Transverse colon (tissue), 3 donors: ENCODE measurements around the gene VPREB3.

ENCODE experiments used
- POLR2A ChIP-seq: fragments of 450-650 bp; IDR thresholded peaks from one replicate; pipeline ENCODE4 v1.6.1; 2016; ENCODE audit warnings: antibody characterized with exemption, mild to moderate bottlenecking, moderate library complexity
- POLR2AphosphoS5 ChIP-seq, 3 donors: sonication (generic); formaldehyde crosslinking; IDR thresholded peaks; one replicate each; pipeline ENCODE4 v1.6.1; 2016; ENCODE audit warnings: antibody characterized with exemption in 3 of 3

DNA sequence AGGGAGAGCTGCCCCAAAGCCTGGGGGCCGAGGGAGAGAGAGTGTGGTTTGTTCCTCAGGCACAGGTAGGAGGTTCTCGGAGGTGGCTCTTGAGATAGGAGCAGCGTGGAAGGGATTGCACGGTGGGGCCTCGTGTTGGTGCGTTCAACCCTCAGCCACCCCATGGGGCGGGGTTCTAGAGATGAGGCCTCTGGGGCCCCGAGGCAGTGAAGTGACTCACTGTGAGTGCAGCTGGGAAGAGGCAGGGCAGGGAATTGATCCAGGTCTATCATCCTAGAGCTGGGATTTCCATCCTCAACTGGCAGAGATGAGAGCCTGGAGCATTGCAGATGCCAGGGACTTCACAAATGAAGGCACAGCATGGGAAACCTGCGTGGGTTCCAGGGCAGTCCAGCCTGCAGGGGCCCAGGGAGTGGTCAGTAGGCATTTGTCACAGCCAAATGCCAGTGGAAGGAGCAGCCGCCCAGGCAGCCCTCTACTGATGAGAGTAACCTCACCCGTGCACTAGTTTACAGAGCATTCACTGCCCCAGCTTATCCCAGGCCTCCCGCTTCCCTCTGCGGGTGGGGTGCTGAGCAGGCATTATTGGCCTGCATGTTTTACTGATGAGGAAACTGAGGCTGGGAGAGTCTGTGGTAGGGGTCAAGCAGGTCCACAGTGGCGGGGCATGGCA lies 27.4 kb upstream of the VPREB3 start:
- TF ChIP-seq POLR2AphosphoS5 (IDR thresholded peaks at IDR 0.05): no peak
- no peak for TF ChIP-seq POLR2A
